Osteoblast (primary cell): ENCODE measurements around the gene FNDC3B. TPM values are rescaled to one million over a fixed set of nuclear protein-coding genes. Genes with fewer than 3 reads are reported as not detected.
"Not testable (repeated sequence)": the region's sequence is repeated elsewhere in the genome, so short reads cannot be mapped to it uniquely, and the experiment has no call there.

Source experiments
- DNase-seq: peaks from one replicate; pipeline ENCODE4 v3.0.0; 2011; ENCODE audit warnings: low spot score, mixed read lengths; ENCODE audit not compliant: insufficient read length; ENCODE audit errors: missing footprints
- H2AFZ ChIP-seq: 2 replicates; pipeline ENCODE4 v1.6.0; 2011; ENCODE audit warnings: mild to moderate bottlenecking, low read length
- H3K27ac ChIP-seq: 2 replicates; pipeline ENCODE4 v1.5.1; 2011; ENCODE audit warnings: mild to moderate bottlenecking, low read depth, low read length, moderate library complexity
- H3K27me3 ChIP-seq: 2 replicates; pipeline ENCODE4 v1.6.0; 2012; ENCODE audit warnings: mild to moderate bottlenecking, control low read depth, inconsistent platforms, low read length, moderate library complexity; ENCODE audit not compliant: insufficient read depth
- H3K36me3 ChIP-seq: 2 replicates; pipeline ENCODE4 v1.5.1; 2011; ENCODE audit warnings: mild to moderate bottlenecking, low read length, control low read depth, moderate library complexity; ENCODE audit not compliant: insufficient read depth
- H3K4me1 ChIP-seq: 2 replicates; pipeline ENCODE4 v1.5.1; 2011; ENCODE audit warnings: mild to moderate bottlenecking, low read length, control low read depth, moderate library complexity; ENCODE audit not compliant: insufficient read depth
- H3K4me2 ChIP-seq: 2 replicates; pipeline ENCODE4 v1.6.0; 2011; ENCODE audit warnings: mild to moderate bottlenecking, low read length; ENCODE audit not compliant: insufficient read depth
- H3K4me3 ChIP-seq: fragments of 200-600 bp; sonication (generic); 3 replicates; pipeline ENCODE4 v1.5.1; 2012; ENCODE audit warnings: mild to moderate bottlenecking, low read length, inconsistent platforms; ENCODE audit not compliant: insufficient read depth
- H3K79me2 ChIP-seq: 2 replicates; pipeline ENCODE4 v1.6.0; 2012; ENCODE audit warnings: mild to moderate bottlenecking, low read length, control low read depth, inconsistent platforms; ENCODE audit not compliant: insufficient read depth
- H3K9me3 ChIP-seq: 2 replicates; pipeline ENCODE4 v1.5.1; 2011; ENCODE audit warnings: low read depth, low read length, control low read depth
- H4K20me1 ChIP-seq: 2 replicates; pipeline ENCODE4 v1.6.0; 2012; ENCODE audit warnings: mild to moderate bottlenecking, low read length, control low read depth; ENCODE audit not compliant: insufficient read depth
- CTCF ChIP-seq: IDR thresholded peaks from 2 replicates; pipeline ENCODE4 v1.5.1; 2011; ENCODE audit warnings: mild to moderate bottlenecking, low read depth, low read length, moderate library complexity; ENCODE audit errors: extremely low read depth
- total RNA-seq: library from RNA; depleted of rRNA; stranded (reverse); fragments of >200 nt; gene quantifications from 2 replicates; pipeline ENCODE4 v1.2.3, GENCODE V29; 2012

FNDC3B gene
- total RNA-seq, 1 donor: 179 TPM

GRCh38 chr3:172236771-172237742, 197.7 kb downstream of the FNDC3B start:
- no peak for DNase-seq
- peaks cover 19% of the 10 kb centered on the region for H3K36me3 ChIP-seq
- no peaks in the 10 kb centered on the region for H3K4me1 ChIP-seq
- no peaks in the 10 kb centered on the region for H3K27me3 ChIP-seq
- H4K20me1 ChIP-seq: peaks cover 27% of the 10 kb centered on the region
- no peak overlapping the region for H2AFZ ChIP-seq
- no peaks in the 10 kb centered on the region for H3K9me3 ChIP-seq
- peaks cover 95% of the 10 kb centered on the region for H3K79me2 ChIP-seq
- no peak overlapping the region for H3K4me2 ChIP-seq
- no peak overlapping the region for H3K4me3 ChIP-seq
- H3K27ac ChIP-seq: no peak overlapping the region
- TF ChIP-seq CTCF: no peak

- Histone ChIP-seq H3K27ac (no peak overlapping the region), H3K9me3 (no peaks in the 10 kb centered on the region), H3K36me3 (peaks cover 23% of the 10 kb centered on the region), H3K79me2 (peaks cover 94% of the 10 kb centered on the region), H3K4me3 (no peak overlapping the region), H4K20me1 (peaks cover 20% of the 10 kb centered on the region), H3K4me1 (no peaks in the 10 kb centered on the region), H2AFZ (no peak overlapping the region), H3K4me2 (no peak overlapping the region), H3K27me3 (no peaks in the 10 kb centered on the region)
- no peak for DNase-seq
- no peak for TF ChIP-seq CTCF
These were observed 198.8 kb downstream of the FNDC3B start for GRCh38 chr3:172238188-172238587.

- H3K4me3 ChIP-seq: no peak overlapping the region
- H4K20me1 ChIP-seq: peaks cover 12% of the 10 kb centered on the region
- H3K9me3 ChIP-seq: no peaks in the 10 kb centered on the region
- H2AFZ ChIP-seq: no peak overlapping the region
- peaks cover 93% of the 10 kb centered on the region for H3K79me2 ChIP-seq
- TF ChIP-seq CTCF: no peak
- no peaks in the 10 kb centered on the region for H3K27me3 ChIP-seq
- no peak overlapping the region for H3K4me2 ChIP-seq
- peaks cover 4% of the 10 kb centered on the region for H3K4me1 ChIP-seq
- peaks cover 23% of the 10 kb centered on the region for H3K36me3 ChIP-seq
- DNase-seq: no peak
- no peak overlapping the region for H3K27ac ChIP-seq
These were observed 199.9 kb downstream of the FNDC3B start for GRCh38 chr3:172239218-172239790.

GRCh38 chr3:172241405-172241804, 202.0 kb downstream of the FNDC3B start:
- TF ChIP-seq CTCF: no peak
- Histone ChIP-seq H3K79me2 (peaks cover 89% of the 10 kb centered on the region), H2AFZ (no peak overlapping the region)

GRCh38 chr3:172242471-172242870, 203.1 kb downstream of the FNDC3B start:
- not testable (repeated sequence) for H3K27me3 ChIP-seq, H3K4me1 ChIP-seq, H2AFZ ChIP-seq, DNase-seq, H3K4me2 ChIP-seq, H3K9me3 ChIP-seq, H3K27ac ChIP-seq, H3K4me3 ChIP-seq
- H4K20me1 ChIP-seq: peaks cover 18% of the 10 kb centered on the region
- peaks cover 89% of the 10 kb centered on the region for H3K79me2 ChIP-seq
- H3K36me3 ChIP-seq: peaks cover 22% of the 10 kb centered on the region

More at GRCh38 chr3:172241405-172241804, 202.0 kb downstream of the FNDC3B start:
- no peaks in the 10 kb centered on the region for H3K27me3 ChIP-seq
- no peak overlapping the region for H3K27ac ChIP-seq
- no peak for DNase-seq
- H4K20me1 ChIP-seq: peaks cover 21% of the 10 kb centered on the region
- H3K9me3 ChIP-seq: no peaks in the 10 kb centered on the region
- H3K4me3 ChIP-seq: no peak overlapping the region
- peaks cover 4% of the 10 kb centered on the region for H3K4me1 ChIP-seq
- peaks cover 23% of the 10 kb centered on the region for H3K36me3 ChIP-seq
- H3K4me2 ChIP-seq: no peak overlapping the region
